ENCODE measurements around the gene REXO1. TPM values are rescaled to one million over a fixed set of nuclear protein-coding genes. Genes with fewer than 3 reads are reported as not detected.
A peak's percentile ranks its signal among the peaks of the same experiment; 100 is the strongest.

The REXO1 gene, protein sequence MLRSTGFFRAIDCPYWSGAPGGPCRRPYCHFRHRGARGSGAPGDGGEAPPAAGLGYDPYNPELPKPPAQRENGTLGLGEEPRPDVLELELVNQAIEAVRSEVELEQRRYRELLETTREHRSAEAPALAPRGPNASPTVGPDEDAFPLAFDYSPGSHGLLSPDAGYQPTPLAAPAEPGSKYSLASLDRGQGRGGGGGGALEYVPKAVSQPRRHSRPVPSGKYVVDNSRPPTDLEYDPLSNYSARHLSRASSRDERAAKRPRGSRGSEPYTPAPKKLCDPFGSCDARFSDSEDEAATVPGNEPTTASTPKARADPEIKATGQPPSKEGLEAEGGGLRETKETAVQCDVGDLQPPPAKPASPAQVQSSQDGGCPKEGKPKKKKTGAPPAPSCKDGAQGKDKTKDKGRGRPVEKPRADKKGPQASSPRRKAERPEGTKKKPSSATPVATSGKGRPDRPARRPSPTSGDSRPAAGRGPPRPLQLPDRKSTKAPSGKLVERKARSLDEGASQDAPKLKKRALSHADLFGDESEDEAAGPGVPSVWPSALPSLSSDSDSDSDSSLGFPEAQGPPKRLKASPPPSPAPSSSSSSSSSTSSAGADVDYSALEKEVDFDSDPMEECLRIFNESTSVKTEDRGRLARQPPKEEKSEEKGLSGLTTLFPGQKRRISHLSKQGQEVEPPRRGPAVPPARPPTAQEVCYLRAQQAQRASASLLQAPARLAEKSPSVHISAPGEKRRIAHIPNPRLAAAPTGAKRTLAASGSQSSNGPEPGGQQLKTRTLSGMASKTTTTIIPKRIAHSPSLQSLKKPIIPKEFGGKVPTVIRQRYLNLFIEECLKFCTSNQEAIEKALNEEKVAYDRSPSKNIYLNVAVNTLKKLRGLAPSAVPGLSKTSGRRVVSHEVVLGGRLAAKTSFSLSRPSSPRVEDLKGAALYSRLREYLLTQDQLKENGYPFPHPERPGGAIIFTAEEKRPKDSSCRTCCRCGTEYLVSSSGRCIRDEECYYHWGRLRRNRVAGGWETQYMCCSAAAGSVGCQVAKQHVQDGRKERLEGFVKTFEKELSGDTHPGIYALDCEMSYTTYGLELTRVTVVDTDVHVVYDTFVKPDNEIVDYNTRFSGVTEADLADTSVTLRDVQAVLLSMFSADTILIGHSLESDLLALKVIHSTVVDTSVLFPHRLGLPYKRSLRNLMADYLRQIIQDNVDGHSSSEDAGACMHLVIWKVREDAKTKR
- total RNA-seq = 10 to 100 TPM; 11.4 to 29.9 (median 16.1) TPM

GRCh38 chr19:1848399-1849131, at the start of gene REXO1:
REXO1 (minus strand) TSS chr19:1848483; CDS start chr19:1848358, 125 bp downstream.
- peaks cover 16% of the 10 kb centered on the region for H3K27me3 ChIP-seq
- peak within 1 kb of the TSS; percentile 96 to 99 (median 98) for H3K27ac ChIP-seq
- peaks cover 0 to 10% of the 10 kb centered on the region in 2 donors for H3K36me3 ChIP-seq
- peak within 1 kb of the TSS; percentile 83 to 100 for H3K4me3 ChIP-seq
- TF ChIP-seq POLR2AphosphoS5 (IDR thresholded peaks at IDR 0.05) = peak; percentile 10
- TF ChIP-seq CTCF (IDR thresholded peaks at IDR 0.05) = peak in 3 of 4 experiments; percentile 86 to 94 (median 92)
- TF ChIP-seq EP300 (IDR thresholded peaks at IDR 0.05) = no peak
- peak; percentile 32 to 57 for TF ChIP-seq POLR2A (IDR thresholded peaks at IDR 0.05)
- peaks cover 0 to 65% (median 42%) of the 10 kb centered on the region in 3 donors for H3K4me1 ChIP-seq
- H3K9me3 ChIP-seq = no peaks in the 10 kb centered on the region
- 3 to 20% methylated on average over 1 to 9 of the region's 60 CpGs for WGBS, 2 donors (ENCODE audit: low coverage in 1 of 2)
- peak; percentile 93 for ATAC-seq

GRCh38 chr19:1896508-1896907, 48.2 kb upstream of the REXO1 start:
- H3K4me1 ChIP-seq = peaks cover 0 to 16% (median 0%) of the 10 kb centered on the region in 3 donors
- no peaks in the 10 kb centered on the region for H3K9me3 ChIP-seq
- no peak overlapping the region for H3K4me3 ChIP-seq
- no peaks in the 10 kb centered on the region for H3K27me3 ChIP-seq
- no peak for ATAC-seq
- TF ChIP-seq POLR2A (IDR thresholded peaks at IDR 0.05) (no peak), CTCF (IDR thresholded peaks at IDR 0.05) (no peak), EP300 (IDR thresholded peaks at IDR 0.05) (no peak), POLR2AphosphoS5 (IDR thresholded peaks at IDR 0.05) (no peak)
- no peak overlapping the region for H3K27ac ChIP-seq
- 80 to 100% methylated on average over 1 to 5 of the region's 13 CpGs for WGBS, 2 donors (ENCODE audit: low coverage in 1 of 2)
- no peaks in the 10 kb centered on the region for H3K36me3 ChIP-seq

DNA sequence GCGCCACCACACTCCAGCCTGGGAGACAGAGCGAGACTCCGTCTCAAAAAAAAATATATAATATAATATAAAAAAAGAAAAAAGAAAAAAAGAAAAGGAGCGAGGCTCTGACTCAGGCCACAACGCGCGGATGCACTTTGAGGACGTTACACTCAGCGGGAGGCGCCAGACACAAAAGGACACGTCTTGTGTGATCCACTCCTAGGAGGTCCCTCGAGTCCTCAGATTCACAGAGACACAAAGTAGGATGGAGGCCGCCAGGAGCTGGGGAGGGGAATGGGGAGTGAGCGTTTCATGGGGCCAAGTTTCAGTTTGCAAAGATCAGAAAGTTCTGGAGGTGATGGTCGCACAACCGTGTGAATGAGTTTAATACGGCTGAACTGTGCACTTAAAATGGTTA, 45.5 kb upstream of the REXO1 start:
- Histone ChIP-seq H3K4me3 (no peak overlapping the region), H3K27me3 (no peaks in the 10 kb centered on the region), H3K9me3 (no peaks in the 10 kb centered on the region), H3K27ac (no peak overlapping the region), H3K36me3 (no peaks in the 10 kb centered on the region), H3K4me1 (peaks cover 0 to 16% (median 0%) of the 10 kb centered on the region in 3 donors)
- WGBS, 2 donors (ENCODE audit: low coverage in 1 of 2) = 77 to 81% methylated on average over 6 to 13 of the region's 17 CpGs
- ATAC-seq = no peak
- TF ChIP-seq CTCF (IDR thresholded peaks at IDR 0.05) = no peak
- TF ChIP-seq POLR2A (IDR thresholded peaks at IDR 0.05) = no peak
- no peak for TF ChIP-seq EP300 (IDR thresholded peaks at IDR 0.05)
- no peak for TF ChIP-seq POLR2AphosphoS5 (IDR thresholded peaks at IDR 0.05)

DNA sequence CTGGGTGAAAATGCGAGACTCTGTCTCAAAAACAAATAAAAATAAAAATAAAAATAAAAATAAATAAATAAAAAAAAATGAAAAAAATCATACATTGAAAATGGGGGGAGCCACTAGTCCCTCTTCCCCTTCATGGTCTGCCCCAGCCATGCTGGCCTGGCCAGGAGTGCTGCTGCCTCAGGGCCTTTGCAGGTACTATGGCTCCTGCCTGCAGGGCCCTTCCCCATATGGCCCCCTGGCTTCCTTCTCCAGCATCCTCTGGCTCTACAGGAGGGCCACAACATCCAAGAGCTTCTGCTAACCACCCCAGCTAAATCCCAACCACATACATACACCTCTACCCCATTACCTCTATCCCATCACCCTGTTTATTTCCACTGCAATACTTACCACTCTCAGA, 41.6 kb upstream of the REXO1 start:
- WGBS, 2 donors (ENCODE audit: low coverage in 1 of 2) = 100% methylated on average over 1 of the region's 1 CpG; no CpG with 5 or more reads in 1 of the 2 donors
- no peak for ATAC-seq
- no peak overlapping the region for H3K4me3 ChIP-seq
- no peak overlapping the region for H3K27ac ChIP-seq
- H3K9me3 ChIP-seq = no peaks in the 10 kb centered on the region
- no peaks in the 10 kb centered on the region for H3K27me3 ChIP-seq
- H3K36me3 ChIP-seq = no peaks in the 10 kb centered on the region
- TF ChIP-seq POLR2AphosphoS5 (IDR thresholded peaks at IDR 0.05) (no peak), EP300 (IDR thresholded peaks at IDR 0.05) (no peak), CTCF (IDR thresholded peaks at IDR 0.05) (no peak), POLR2A (IDR thresholded peaks at IDR 0.05) (no peak)
- H3K4me1 ChIP-seq = peaks cover 0 to 6% (median 0%) of the 10 kb centered on the region in 3 donors
